Brain microvascular endothelial cell (primary cell): ENCODE data around the gene KCNG2.

Source experiments
- DNase-seq: peaks from one replicate; pipeline ENCODE4 v3.0.0-alpha.2; 2020
- H3K27ac ChIP-seq: fragments of 250-450 bp; sonication (Bioruptor Pico); 2 replicates; pipeline ENCODE4 v1.5.1; 2020; ENCODE audit warnings: mild to moderate bottlenecking, moderate library complexity
- H3K27me3 ChIP-seq: fragments of 250-450 bp; sonication (Bioruptor Pico); replicated peaks from 2 replicates; pipeline ENCODE4 v1.5.1; 2020; ENCODE audit warnings: mild to moderate bottlenecking
- H3K36me3 ChIP-seq: fragments of 250-450 bp; sonication (Bioruptor Pico); replicated peaks from 2 replicates; pipeline ENCODE4 v1.5.1; 2020; ENCODE audit warnings: mild to moderate bottlenecking
- H3K4me3 ChIP-seq: 2 replicates; pipeline ENCODE4 v1.5.1; 2011; ENCODE audit warnings: low read depth, mild to moderate bottlenecking, control low read depth, low read length, moderate library complexity
- CTCF ChIP-seq: IDR thresholded peaks from 2 replicates; pipeline ENCODE4 v1.5.1; 2011; ENCODE audit warnings: low read depth, mild to moderate bottlenecking, moderate library complexity, low read length, control low read depth, inconsistent platforms; ENCODE audit errors: missing control alignments
- in situ Hi-C: cut with HindIII; loops from 2 replicates; pipeline ENCODE4 v1.10.0; 2017; ENCODE audit warnings: low sequenced_read_pairs, low pct_ligation_motif_present

The KCNG2 gene

GRCh38 chr18:79756143-79756500 lies 41.6 kb upstream of the KCNG2 start:
- no peak for DNase-seq
- in situ Hi-C loops = no loop called here
- no peaks in the 10 kb centered on the region for H3K27me3 ChIP-seq
- H3K36me3 ChIP-seq = peaks cover 8% of the 10 kb centered on the region
- no peak for TF ChIP-seq CTCF
- H3K4me3 ChIP-seq = no peak overlapping the region
- no peak overlapping the region for H3K27ac ChIP-seq

GRCh38 chr18:79756826-79757225 lies 40.9 kb upstream of the KCNG2 start:
- in situ Hi-C loops = no loop called here
- Histone ChIP-seq H3K27ac (no peak overlapping the region), H3K27me3 (no peaks in the 10 kb centered on the region), H3K36me3 (peaks cover 8% of the 10 kb centered on the region), H3K4me3 (no peak overlapping the region)
- no peak for DNase-seq
- no peak for TF ChIP-seq CTCF

GRCh38 chr18:79760348-79760747 lies 37.4 kb upstream of the KCNG2 start:
- H3K27ac ChIP-seq = no peak overlapping the region

GRCh38 chr18:79760881-79761280 lies 36.9 kb upstream of the KCNG2 start:
- Histone ChIP-seq H3K4me3 (no peak overlapping the region), H3K27ac (no peak overlapping the region), H3K36me3 (no peaks in the 10 kb centered on the region), H3K27me3 (no peaks in the 10 kb centered on the region)
- no peak for DNase-seq
- no peak for TF ChIP-seq CTCF
- in situ Hi-C loops = no loop called here

More at GRCh38 chr18:79760348-79760747, 37.4 kb upstream of the KCNG2 start:
- TF ChIP-seq CTCF = no peak
- H3K36me3 ChIP-seq = no peaks in the 10 kb centered on the region
- in situ Hi-C loops = no loop called here
- H3K27me3 ChIP-seq = no peaks in the 10 kb centered on the region
- H3K4me3 ChIP-seq = no peak overlapping the region
- DNase-seq = no peak

- DNase-seq = no peak
These were observed 34.3 kb upstream of the KCNG2 start for GRCh38 chr18:79763407-79763806.

More at GRCh38 chr18:79763407-79763806, 34.3 kb upstream of the KCNG2 start:
- no peak overlapping the region for H3K4me3 ChIP-seq
- no peak for TF ChIP-seq CTCF
- no peaks in the 10 kb centered on the region for H3K27me3 ChIP-seq
- no peaks in the 10 kb centered on the region for H3K36me3 ChIP-seq
- in situ Hi-C loops = no loop called here
- H3K27ac ChIP-seq = no peak overlapping the region
